HL-60/S4 (cell line): ENCODE data around the gene PBX4.
"Not testable (repeated sequence)": the region's sequence is repeated elsewhere in the genome, so short reads cannot be mapped to it uniquely, and the experiment has no call there.

ENCODE experiments used
- in situ Hi-C: fragments of 300-500 bp; cut with MboI; formaldehyde crosslinking; loops from 2 replicates; pipeline ENCODE4 v1.14.3; 2022; ENCODE audit warnings: low sequenced_read_pairs

The PBX4 gene

DNA sequence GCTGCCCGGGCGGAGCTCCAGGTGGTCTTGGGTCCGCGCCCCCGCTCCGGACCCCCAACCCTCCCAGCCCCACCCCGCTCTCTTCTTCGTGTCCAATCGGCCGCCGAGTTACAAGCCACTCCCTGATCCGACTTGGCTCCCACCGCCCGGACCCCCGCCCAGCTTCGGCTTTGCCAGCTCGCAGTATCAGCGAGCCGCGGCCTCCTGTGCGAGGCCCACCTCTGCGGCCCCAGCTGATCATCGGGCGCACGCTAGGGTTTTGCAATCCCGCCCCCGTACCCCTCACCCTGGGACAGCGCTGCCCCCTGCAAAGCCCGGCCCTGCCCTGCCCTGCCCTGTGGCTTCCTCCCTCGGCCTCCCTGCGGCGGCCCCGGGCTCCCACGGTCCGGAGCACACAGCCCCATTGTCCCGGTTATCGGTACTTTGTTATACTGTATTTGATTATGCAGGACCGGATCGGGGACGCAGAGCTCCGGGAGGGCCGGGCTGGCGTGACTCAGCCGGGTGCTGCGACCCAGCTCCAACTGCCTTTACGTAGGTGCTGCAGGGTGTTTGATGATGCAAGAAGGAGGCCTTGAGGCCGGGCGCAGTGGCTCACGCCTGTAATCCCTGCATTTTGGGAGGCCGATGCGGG lies 10.1 kb upstream of the PBX4 start:
- in situ Hi-C loops: loop anchor here (25.0 kb wide), 1 partner anchor 266 kb away; no protein-coding TSS in a partner anchor

DNA sequence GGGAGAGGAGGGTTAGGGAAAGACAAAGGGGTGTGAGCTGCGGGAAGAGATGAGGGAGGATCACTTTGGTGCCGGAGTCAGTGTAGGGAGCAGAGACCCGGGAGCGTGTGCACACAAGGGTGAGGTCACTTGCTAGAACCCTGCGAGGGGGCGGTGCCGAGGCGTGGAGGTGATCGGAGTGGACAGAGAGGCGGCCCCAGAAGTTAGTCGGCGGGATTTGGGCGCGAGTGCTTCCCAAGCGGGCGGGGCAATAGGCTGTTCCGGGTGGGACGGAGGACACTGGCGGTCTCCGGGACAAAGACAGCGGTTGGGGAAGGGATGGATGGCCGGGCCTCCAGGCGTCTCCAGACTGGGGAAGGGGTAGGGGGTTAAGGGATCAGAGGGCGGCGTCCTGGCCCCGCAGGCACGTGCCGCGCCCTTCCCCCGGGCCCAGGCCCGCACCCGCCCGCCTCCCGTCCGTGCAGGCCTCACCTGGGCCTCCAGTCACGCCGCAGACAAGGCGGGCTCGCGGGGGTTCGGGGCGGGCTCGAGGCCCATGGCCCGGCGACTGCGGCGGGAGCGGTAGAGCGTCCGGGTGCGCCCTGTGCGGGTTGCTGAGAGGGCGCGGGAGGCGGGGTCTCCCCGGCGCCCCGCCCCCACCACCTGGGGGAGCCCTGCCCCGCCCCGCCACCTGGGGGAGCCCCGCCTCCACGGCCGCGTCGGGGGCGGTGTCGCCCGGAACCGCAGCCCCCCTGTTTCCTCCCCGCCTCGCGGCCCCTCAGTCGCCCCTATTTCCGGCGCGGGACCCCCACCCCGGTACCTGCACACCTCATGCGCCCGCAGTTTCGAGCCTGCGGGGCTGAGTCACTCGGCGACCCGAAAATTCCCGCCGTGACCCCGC lies 9.4 kb upstream of the PBX4 start, which contains the start of gene LPAR2:
LPAR2 (minus strand) TSS at position 600 of the 880 bp plus-strand sequence. CDS start 945 bp downstream, outside the sequence.
- in situ Hi-C loops: loop anchor here (25.0 kb wide), 1 partner anchor 266 kb away; no protein-coding TSS in a partner anchor

DNA sequence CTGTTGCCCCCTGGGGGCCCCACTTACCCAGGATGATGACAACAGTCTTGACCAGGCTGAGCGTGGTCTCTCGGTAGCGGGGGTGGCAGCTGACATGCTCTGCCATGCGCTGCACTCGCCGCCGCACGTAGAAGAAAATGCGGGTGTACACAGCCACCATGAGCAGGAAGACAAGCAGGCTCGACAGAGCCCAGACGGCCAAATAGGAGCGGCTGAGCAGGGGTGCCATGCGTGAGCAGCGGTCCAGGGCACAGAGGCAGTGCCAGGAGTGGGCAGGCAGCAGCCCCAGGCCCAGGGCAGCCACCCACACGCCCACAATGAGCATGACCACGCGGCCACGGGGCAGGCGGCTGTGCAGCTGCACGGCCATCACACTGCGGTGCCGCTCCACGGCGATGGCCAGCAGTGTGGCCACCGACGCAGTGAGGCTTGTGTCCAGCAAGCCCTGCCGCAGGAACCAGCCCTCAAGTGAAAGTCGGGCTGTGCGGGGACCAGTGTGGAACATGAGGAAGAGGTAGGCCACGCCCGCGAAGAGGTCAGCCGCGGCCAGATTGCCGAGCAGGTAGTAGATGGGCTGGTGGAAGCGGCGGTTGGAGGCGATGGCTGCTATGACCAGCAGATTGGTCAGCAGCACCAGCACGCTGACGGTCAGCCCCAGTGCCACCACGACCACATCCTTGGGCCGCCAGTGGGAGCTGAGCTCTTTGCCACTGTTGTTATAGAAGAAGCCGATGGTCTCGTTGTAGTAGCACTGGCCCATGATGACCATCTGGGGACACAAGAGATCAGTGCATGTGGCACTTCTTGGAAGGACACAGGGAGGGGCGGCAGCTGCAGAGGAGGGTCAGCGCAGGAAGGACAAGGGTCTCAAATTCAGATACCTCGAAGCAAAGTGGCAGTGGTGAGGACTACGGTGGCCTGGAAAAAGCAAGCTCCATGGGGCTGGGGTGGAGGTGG lies 8.3 kb upstream of the PBX4 start:
- in situ Hi-C loops: loop anchor here (25.0 kb wide), 1 partner anchor 264 kb away; no protein-coding TSS in a partner anchor

GRCh38 chr19:19624032-19624570 lies 5.6 kb upstream of the PBX4 start:
- in situ Hi-C loops: no loop called here

- in situ Hi-C loops: no loop called here
Measured at GRCh38 chr19:19623383-19623782, 4.9 kb upstream of the PBX4 start.

GRCh38 chr19:19619849-19620210 lies 1.3 kb upstream of the PBX4 start:
- in situ Hi-C loops: no loop called here

DNA sequence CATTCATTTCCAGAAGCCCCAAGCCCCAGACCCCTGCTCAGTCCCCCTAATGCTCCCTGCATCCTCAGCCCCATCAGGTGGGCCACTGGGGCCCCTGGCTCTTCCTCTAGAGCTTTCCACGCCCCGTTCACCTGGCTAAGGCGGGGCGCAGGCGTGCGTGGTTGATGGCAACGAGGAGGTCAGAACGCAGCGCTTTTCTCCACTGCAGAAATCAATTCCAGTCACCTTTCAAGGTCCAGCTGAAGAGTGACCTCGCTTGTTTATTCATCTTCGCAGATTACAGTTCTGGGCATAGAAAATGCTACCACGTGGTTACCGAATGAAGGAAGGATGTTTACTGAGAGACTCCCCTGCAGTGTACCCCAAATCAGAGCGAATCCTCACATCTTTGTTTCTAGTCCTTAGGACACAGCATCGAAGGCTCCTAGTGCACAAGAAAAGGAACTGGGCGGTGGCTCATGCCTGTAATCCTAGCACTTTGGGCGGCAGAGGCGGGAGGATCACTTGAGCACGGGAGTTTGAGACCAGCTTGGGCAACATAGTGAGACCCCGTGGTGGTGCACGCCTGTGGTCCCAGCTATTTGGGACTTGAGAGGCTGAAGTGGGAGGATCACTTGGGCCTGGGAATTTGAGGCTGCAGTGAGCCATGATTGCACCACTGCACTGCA lies 828 bp upstream of the PBX4 start:
- in situ Hi-C loops: no loop called here

- in situ Hi-C loops: no loop called here
Measured at GRCh38 chr19:19615086-19615485, 3.4 kb downstream of the PBX4 start.

DNA sequence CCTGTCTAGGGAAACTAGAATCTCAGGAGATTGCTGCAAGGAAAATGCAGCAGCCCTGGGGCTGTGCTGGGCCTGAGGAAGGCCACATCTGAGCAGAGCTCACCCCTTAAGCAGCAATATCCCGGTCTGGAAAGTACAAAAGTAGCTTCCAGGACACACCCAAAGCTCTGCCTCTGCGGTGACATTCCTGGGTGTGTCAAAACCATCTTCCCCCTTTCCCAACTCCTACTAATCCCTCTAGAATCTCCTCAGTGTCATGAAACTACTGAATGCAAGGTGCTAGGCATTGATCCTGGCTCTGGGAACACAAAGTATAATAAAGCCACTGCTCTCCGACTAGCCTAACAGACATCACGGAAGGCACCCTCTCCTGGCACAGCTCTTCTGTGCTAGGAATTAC lies 5.0 kb downstream of the PBX4 start:
- in situ Hi-C loops: no loop called here

- in situ Hi-C loops: no loop called here
Measured at GRCh38 chr19:19610376-19611202, 7.9 kb downstream of the PBX4 start.

DNA sequence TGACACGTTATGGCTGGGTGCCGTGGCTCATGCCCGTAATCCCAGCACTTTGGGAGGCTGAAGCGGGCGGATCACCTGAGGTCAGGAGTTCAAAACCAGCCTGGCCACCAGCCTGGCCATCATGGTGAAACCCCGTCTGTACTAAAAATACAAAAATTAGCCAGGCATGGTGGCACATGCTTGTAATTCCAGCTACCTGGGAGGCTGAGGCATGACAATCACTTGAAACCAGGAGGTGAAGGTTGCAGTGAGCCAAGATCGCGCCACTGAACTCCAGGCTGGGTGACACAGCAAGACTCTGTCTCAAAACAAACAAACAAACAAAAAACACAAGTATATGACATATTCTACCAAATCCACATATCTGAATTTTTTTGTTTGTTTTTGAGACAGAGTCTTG lies 11.8 kb downstream of the PBX4 start:
- in situ Hi-C loops: not testable (repeated sequence)

GRCh38 chr19:19606021-19606420 lies 12.5 kb downstream of the PBX4 start:
- in situ Hi-C loops: no loop called here

GRCh38 chr19:19602713-19603324 lies 15.7 kb downstream of the PBX4 start:
- in situ Hi-C loops: no loop called here

GRCh38 chr19:19602136-19602712 lies 16.3 kb downstream of the PBX4 start:
- in situ Hi-C loops: no loop called here

GRCh38 chr19:19600793-19601330 lies 17.6 kb downstream of the PBX4 start:
- in situ Hi-C loops: no loop called here

GRCh38 chr19:19598728-19599451 lies 19.6 kb downstream of the PBX4 start:
- in situ Hi-C loops: not testable (repeated sequence)

DNA sequence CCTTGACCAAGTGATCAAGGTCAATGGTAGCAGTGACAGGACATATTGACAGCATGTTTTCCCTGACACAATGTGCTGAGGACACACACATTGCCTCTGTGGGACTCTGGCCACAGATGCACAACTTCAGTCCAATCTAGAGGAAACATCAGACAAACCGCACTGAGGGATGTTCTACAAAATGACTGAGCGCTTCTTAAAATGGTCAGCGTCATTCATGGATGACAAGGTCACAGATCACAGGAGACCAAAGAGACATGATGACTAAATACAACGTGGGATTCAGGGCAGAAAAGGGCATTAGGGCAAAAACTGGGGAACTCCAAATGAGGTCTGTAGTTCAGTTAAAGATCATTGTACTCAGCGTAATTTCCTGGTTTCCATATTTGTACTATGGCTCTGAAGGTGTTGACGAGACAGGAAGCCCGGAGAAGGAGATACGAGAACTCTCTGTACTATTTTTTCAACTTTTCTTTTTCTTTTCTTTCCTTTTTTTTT lies 20.6 kb downstream of the PBX4 start:
- in situ Hi-C loops: no loop called here
